PC-3 (cell line): ENCODE results near the gene SEPTIN12. TPM values are rescaled to one million over a fixed set of nuclear protein-coding genes. Genes with fewer than 3 reads are reported as not detected.
A peak's percentile ranks its signal among the peaks of the same experiment; 100 is the strongest.

Experiments
- ATAC-seq: fragments of 200-7000 bp; cut with Tn5 transposase; 2 replicates; pipeline ENCODE4 v1.9.1; 2020; ENCODE audit warnings: mild to moderate bottlenecking, moderate library complexity
- BruUV-seq: library from RNA; stranded (reverse); fragments of 400-500 nt; replicated peaks from 2 replicates; lab custom pipeline; 2021; lab: Mats Ljungman, UMichigan
- CTCF ChIA-PET: fragments of 300-600 bp; sonication (Branson Sonifier 250); formaldehyde crosslinking; loops from one replicate; lab custom pipeline; 2022; ENCODE audit warnings: antibody characterized with exemption; lab: Charles Lee
- POLR2A ChIA-PET: fragments of 300-600 bp; sonication (Branson Sonifier 250); formaldehyde crosslinking; loops from one replicate; lab custom pipeline; 2022; ENCODE audit warnings: antibody characterized with exemption; ENCODE audit not compliant: unreplicated experiment; lab: Charles Lee
- DNase-seq: peaks from one replicate; pipeline ENCODE4 v3.0.0-alpha.2; 2015
- H2AFZ ChIP-seq: fragments of 300-600 bp; sonication (generic); 2 replicates; pipeline ENCODE4 v1.6.0; 2016; ENCODE audit warnings: antibody characterized with exemption, low read length
- H3F3A ChIP-seq: fragments of 300-600 bp; sonication (generic); one replicate; pipeline ENCODE4 v1.6.0; 2017; ENCODE audit warnings: antibody characterized with exemption, low read length, control low read depth, mild to moderate bottlenecking; ENCODE audit not compliant: unreplicated experiment
- H3K27ac ChIP-seq: fragments of 300-600 bp; sonication (generic); 2 replicates; pipeline ENCODE4 v1.5.1; 2016; ENCODE audit warnings: mild to moderate bottlenecking, low read length
- H3K27me3 ChIP-seq: fragments of 300-600 bp; sonication (generic); 2 replicates; pipeline ENCODE4 v1.6.1; 2016; ENCODE audit warnings: low read length, mixed read lengths
- H3K36me3 ChIP-seq: fragments of 300-600 bp; sonication (generic); 2 replicates; pipeline ENCODE4 v1.6.1; 2016; ENCODE audit warnings: low read depth, mixed run types, low read length, mixed read lengths
- H3K4me1 ChIP-seq: fragments of 300-600 bp; sonication (generic); 2 replicates; pipeline ENCODE4 v1.5.1; 2016; ENCODE audit warnings: low read length; ENCODE audit not compliant: insufficient read depth
- H3K4me2 ChIP-seq: fragments of 300-600 bp; sonication (generic); 2 replicates; pipeline ENCODE4 v1.6.0; 2016; ENCODE audit warnings: low read length
- H3K4me3 ChIP-seq: fragments of 300-600 bp; sonication (generic); 2 replicates; pipeline ENCODE4 v1.5.1; 2016; ENCODE audit warnings: mild to moderate bottlenecking, low read length, mixed read lengths
- H3K79me2 ChIP-seq: fragments of 300-600 bp; sonication (generic); 2 replicates; pipeline ENCODE4 v1.6.1; 2017; ENCODE audit warnings: low read length, mixed read lengths
- H3K9ac ChIP-seq: fragments of 300-600 bp; sonication (generic); 2 replicates; pipeline ENCODE4 v1.6.0; 2016; ENCODE audit warnings: mild to moderate bottlenecking, low read length
- H3K9me2 ChIP-seq: fragments of 300-600 bp; sonication (generic); replicated peaks from 2 replicates; pipeline ENCODE4 v1.6.1; 2016; ENCODE audit warnings: mixed run types, low read length, mixed read lengths
- H3K9me3 ChIP-seq: fragments of 300-600 bp; sonication (generic); 2 replicates; pipeline ENCODE4 v1.6.1; 2016; ENCODE audit warnings: low read length, mixed read lengths
- H4K20me1 ChIP-seq: fragments of 300-600 bp; sonication (generic); 2 replicates; pipeline ENCODE4 v1.6.1; 2016; ENCODE audit warnings: low read length, mixed read lengths
- CTCF ChIP-seq: fragments of 300-600 bp; sonication (generic); conservative IDR thresholded peaks from 2 replicates; pipeline ENCODE4 v1.5.1; 2017; ENCODE audit warnings: antibody characterized with exemption, low read depth, mild to moderate bottlenecking, low read length
- EZH2 ChIP-seq: fragments of 300-600 bp; sonication (generic); IDR thresholded peaks from one replicate; pipeline ENCODE4 v1.6.1; 2017; ENCODE audit warnings: antibody characterized with exemption, mild to moderate bottlenecking, low read length; ENCODE audit not compliant: unreplicated experiment
- EZH2phosphoT487 ChIP-seq: fragments of 300-600 bp; sonication (generic); IDR thresholded peaks from 2 replicates; pipeline ENCODE4 v1.6.1; 2018; ENCODE audit warnings: mild to moderate bottlenecking, antibody characterized with exemption, low read length, borderline replicate concordance
- intact Hi-C: fragments of 100-400 bp; cut with micrococcal nuclease; formaldehyde crosslinking; loops from 2 replicates; pipeline ENCODE4 v1.9.0; 2023
- total RNA-seq: library from RNA; depleted of rRNA; stranded (reverse); fragments of >200 nt; gene quantifications from 2 replicates; pipeline ENCODE4 v1.2.3, GENCODE V29; 2014

The SEPTIN12 gene
- total RNA-seq, 1 experiment from 2014 or later = not detected

- H3K4me1 ChIP-seq = peaks cover 8% of the 10 kb centered on the region; the same call in 1 of the 2 replicates
- no peak overlapping the region for H3K4me3 ChIP-seq
- H3K9me3 ChIP-seq = no peaks in the 10 kb centered on the region
- no peak for ATAC-seq
- H2AFZ ChIP-seq = no peak overlapping the region
- H3F3A ChIP-seq = no peaks in the 10 kb centered on the region
- H3K9me2 ChIP-seq = no peaks in the 10 kb centered on the region
- H3K9ac ChIP-seq = no peak overlapping the region
- ChIA-PET CTCF (no interaction called here), POLR2A (no interaction called here)
- H3K36me3 ChIP-seq = no peaks in the 10 kb centered on the region
- no TSS peak for BruUV-seq
- no peak for DNase-seq
- TF ChIP-seq CTCF (no peak), EZH2phosphoT487 (no peak), EZH2 (no peak)
- H3K79me2 ChIP-seq = no peaks in the 10 kb centered on the region
- H3K27ac ChIP-seq = no peak overlapping the region
- H3K4me2 ChIP-seq = no peak overlapping the region
- H4K20me1 ChIP-seq = no peaks in the 10 kb centered on the region
- intact Hi-C loops = no loop called here
- H3K27me3 ChIP-seq = no peaks in the 10 kb centered on the region
Measured at GRCh38 chr16:4772351-4772750, 15.8 kb downstream of the SEPTIN12 start.

GRCh38 chr16:4771646-4772045 is 16.5 kb downstream of the SEPTIN12 start:
- H3F3A ChIP-seq = no peaks in the 10 kb centered on the region
- H3K9me2 ChIP-seq = no peaks in the 10 kb centered on the region
- no peak overlapping the region for H3K9ac ChIP-seq
- no peak overlapping the region for H3K4me3 ChIP-seq
- no peak overlapping the region for H3K4me2 ChIP-seq
- no peaks in the 10 kb centered on the region for H3K36me3 ChIP-seq
- DNase-seq (no peak), ATAC-seq (no peak)
- H3K4me1 ChIP-seq = peaks cover 8% of the 10 kb centered on the region; the same call in 1 of the 2 replicates
- no peaks in the 10 kb centered on the region for H3K9me3 ChIP-seq
- POLR2A ChIA-PET = no interaction called here
- TF ChIP-seq CTCF = no peak
- TF ChIP-seq EZH2 = no peak
- TF ChIP-seq EZH2phosphoT487 = no peak
- no peaks in the 10 kb centered on the region for H4K20me1 ChIP-seq
- peaks cover 3% of the 10 kb centered on the region for H3K79me2 ChIP-seq
- H3K27ac ChIP-seq = no peak overlapping the region
- H2AFZ ChIP-seq = no peak overlapping the region
- CTCF ChIA-PET = no interaction called here
- H3K27me3 ChIP-seq = no peaks in the 10 kb centered on the region
- intact Hi-C loops = no loop called here
- no TSS peak for BruUV-seq

GRCh38 chr16:4769306-4769638 is 18.9 kb downstream of the SEPTIN12 start:
- H3K27ac ChIP-seq = no peak overlapping the region
- H3K4me2 ChIP-seq = peak overlapping the region; percentile 92
- ATAC-seq = no peak
- H3K27me3 ChIP-seq = no peaks in the 10 kb centered on the region
- peaks cover 15% of the 10 kb centered on the region for H3K4me1 ChIP-seq
- H2AFZ ChIP-seq = peak overlapping the region; percentile 85
- H4K20me1 ChIP-seq = no peaks in the 10 kb centered on the region
- DNase-seq = no peak
- intact Hi-C loops = no loop called here
- no peaks in the 10 kb centered on the region for H3K36me3 ChIP-seq
- POLR2A ChIA-PET = no interaction called here
- no peak for TF ChIP-seq CTCF
- no peak for TF ChIP-seq EZH2phosphoT487
- TF ChIP-seq EZH2 = no peak
- H3K9me3 ChIP-seq = no peaks in the 10 kb centered on the region
- peaks cover 20% of the 10 kb centered on the region for H3K79me2 ChIP-seq
- BruUV-seq = no TSS peak
- no peaks in the 10 kb centered on the region for H3K9me2 ChIP-seq
- H3K9ac ChIP-seq = no peak overlapping the region
- CTCF ChIA-PET = interaction anchor here (0.7 to 0.8 kb wide), 2 partner anchors 32 to 274 kb away, joined by 3 read pairs; no protein-coding TSS in a partner anchor
- peak overlapping the region; percentile 64 for H3K4me3 ChIP-seq
- no peaks in the 10 kb centered on the region for H3F3A ChIP-seq
